SW 1271 (cell line): ENCODE measurements around the gene DENND1A.

Experiments used
- DNase-seq, 2 experiments: peaks; one replicate each; lab custom pipeline; 2025; lab: John Stamatoyannopoulos, UW

DENND1A gene

DNA sequence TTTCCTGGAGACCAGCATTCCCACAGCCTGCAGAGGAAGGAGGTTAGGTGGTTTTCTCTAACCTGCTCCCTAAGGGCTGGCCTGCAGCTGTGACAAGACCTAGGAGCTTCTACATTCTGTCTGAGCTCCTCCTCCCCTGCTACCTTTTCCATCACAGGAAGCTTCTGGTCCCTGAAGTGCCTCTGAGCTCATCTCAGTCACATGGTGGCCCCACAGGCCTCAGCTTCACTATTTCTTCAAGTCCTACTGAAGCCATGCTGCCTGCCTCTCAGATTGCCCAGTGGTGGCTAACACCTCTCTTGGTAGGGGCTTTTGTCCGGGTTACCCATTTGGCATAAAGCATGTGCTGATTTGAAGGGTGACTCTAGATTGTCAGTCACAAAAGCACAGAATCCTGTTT, 314.5 kb downstream of the DENND1A start:
- no peak for DNase-seq

DNA sequence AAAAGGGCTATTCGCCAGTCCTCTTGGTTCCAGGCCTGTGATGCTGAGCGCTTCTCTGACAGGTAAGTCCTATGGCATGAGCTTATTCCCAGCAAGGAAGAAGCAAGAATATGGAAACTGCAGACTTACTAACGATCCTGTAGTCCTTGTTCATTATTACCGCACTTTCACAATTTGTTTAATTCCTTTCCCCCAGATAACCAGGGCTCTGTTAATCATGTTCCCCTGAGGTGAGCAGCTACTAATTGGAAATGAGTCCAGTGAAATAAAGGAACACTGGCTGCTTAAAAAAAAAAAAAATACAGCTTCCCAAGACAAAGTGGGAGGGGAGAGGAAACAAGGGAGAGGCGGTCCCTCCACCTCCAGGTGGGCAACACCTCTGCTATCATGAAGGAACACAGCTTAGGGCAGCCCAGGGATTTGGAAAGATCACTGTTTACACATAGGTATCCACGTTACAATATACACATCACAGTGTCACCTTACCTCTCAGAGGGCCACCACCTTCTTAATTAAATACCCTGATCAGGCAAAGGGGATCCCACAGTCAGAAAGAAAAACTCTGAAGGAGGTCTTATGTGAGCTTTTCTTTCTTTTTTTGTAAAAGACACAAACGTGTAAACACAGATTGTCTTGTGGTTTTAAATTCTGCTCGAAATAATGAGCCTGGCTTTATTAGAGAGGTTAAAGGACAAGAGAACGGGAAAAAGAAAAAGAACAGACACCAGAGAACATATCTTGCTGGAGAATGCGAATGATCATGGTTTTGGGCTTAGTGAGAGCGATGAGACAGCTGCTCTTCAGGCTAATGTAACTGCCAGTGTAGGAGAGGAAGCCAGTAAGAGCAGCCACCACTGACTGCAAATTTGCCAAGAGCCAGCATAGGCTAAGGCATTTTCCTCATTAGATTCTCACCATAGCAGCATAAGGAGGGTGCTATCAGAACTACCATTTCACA, 315.3 kb downstream of the DENND1A start:
- no peak for DNase-seq

DNA sequence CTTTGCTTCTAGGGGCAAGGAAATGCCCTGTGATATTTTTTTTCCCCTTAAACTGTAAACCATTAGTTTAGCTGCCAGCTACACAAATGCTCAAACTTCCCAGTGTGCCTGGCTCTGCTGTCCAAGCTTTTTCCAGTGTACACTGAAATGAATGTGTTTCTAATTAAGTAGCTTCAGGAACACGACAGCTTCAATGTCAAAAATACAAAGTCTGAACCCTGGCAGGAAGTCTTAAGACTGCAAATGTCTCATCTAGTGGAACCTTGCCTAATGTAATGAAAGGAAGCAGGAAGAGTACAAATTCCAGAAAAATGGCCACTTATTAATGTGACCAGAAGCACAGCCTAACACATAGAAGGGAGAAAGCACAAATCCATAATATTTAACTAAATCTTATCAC, 318.7 kb downstream of the DENND1A start:
- no peak for DNase-seq

- DNase-seq = no peak
Measured at GRCh38 chr9:123609844-123610243, 320.1 kb downstream of the DENND1A start.

DNA sequence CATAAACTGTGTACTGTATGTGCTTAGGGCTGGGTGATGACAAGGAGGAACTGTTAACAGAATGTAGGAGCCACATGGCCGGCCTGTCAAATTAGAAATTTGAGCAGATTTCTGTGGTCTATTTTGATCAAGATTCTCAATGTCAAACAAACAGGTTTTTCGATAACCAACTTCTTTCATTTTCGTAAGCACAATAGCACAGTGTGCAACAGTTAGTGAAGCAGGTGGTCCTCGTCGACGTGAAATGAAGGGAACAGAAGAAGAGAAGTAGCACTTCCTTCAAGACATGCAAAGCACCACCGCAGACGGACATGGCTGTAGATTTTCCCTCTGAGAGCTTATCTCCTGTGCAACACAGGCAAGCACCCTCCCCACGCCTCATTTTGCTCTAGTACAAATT, 321.8 kb downstream of the DENND1A start:
- DNase-seq = no peak

DNA sequence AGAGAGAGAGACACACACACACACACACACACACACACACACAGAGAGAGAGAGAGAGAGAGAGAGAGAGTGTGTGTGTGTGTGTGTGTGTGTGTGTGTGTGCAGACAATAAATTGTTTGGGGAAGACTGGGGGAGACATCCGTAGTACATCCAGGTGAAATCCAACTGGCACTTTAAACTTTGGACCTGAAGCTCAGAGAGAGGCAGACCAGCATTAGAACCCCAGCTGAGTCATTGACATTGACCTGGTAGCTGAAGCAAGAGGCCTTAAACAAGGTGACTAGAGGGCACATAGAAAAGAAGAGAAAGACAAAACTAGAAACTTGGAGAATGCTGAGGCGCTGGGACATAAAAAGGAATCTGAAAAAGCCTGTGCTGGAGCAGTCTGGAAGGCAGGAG, 322.4 kb downstream of the DENND1A start:
- no peak for DNase-seq

DNA sequence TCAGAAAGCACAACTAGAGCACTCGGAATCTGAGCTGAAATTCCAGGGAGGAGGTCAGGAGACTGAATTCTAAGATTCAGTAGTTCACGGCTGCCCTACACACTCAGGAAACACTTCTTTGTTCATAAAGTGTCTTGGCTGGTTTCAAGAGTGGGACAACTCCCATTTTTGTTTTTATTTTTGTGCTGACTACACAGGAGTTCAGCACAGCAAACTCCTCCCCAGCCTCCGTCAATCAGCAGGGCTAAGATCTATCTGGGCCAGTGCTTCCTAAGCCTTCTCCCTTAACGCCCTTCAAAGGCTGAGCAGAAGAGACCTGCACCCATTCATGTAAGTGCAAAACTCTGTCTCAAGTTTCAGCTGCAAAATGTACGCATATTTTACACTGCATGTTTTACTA, 323.8 kb downstream of the DENND1A start:
- no peak for DNase-seq

GRCh38 chr9:123605286-123605685, 324.6 kb downstream of the DENND1A start:
- DNase-seq = no peak

- no peak for DNase-seq
Measured at GRCh38 chr9:123604861-123605260, 325.1 kb downstream of the DENND1A start.

DNA sequence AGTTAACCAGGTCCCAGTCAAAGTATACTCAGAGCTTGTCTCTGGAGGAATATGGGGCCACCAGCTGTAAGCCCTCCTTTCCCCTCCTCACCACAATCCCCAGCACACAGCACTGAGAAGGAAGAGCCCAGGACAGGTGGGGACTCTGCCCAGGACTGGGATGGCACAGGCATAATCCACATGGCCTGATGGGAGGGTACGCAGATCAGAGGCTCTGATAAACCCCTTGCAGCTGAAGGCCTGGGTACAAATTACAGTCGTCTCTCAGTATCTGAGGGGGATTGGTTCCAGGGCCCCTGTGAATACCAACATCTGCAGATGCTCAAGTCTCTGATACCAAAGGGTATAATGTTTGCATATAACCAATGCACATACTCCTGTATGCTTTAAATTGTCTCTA, 328.1 kb downstream of the DENND1A start:
- DNase-seq = no peak

GRCh38 chr9:123599781-123600180, 330.1 kb downstream of the DENND1A start:
- no peak for DNase-seq

GRCh38 chr9:123597876-123598556, 331.9 kb downstream of the DENND1A start:
- DNase-seq = no peak

DNA sequence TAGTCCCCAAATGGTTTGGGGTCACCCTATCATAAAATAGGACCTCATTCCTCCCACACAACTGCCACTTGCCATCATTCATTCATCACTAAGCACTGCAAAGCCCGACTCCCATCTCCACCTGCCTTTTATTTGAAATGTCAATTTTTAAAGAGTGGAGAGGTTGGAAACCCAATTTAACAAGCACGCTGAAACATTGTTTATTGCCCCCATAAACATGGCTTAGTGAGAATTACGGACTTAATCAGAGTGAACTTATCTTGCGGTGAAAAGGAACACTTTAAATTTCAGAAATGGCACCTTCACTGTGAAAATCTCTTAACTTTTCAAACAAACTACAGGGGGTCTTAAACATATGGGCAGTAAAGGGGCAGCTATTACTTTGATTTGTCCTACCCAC, 332.9 kb downstream of the DENND1A start:
- DNase-seq = no peak

DNA sequence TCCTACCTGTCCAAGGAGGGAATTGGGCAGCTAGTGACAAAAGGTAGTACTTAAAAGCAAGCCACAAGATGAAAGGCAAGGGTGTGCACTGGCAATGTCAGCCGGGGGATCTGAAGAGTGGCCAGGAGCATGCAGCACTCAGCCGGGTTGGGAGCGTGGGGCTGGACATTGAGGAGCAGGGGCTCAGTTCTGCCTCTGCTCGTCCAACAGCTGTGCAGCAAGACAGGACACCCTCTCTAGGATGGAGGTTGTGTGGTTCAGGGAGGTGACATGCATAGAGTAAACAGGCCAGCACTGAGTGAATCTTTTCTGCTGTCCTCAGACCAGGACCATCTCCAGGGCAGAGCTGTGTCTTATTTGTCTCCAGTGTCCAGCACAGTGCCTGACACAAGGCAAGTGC, 338.6 kb downstream of the DENND1A start:
- no peak for DNase-seq

DNA sequence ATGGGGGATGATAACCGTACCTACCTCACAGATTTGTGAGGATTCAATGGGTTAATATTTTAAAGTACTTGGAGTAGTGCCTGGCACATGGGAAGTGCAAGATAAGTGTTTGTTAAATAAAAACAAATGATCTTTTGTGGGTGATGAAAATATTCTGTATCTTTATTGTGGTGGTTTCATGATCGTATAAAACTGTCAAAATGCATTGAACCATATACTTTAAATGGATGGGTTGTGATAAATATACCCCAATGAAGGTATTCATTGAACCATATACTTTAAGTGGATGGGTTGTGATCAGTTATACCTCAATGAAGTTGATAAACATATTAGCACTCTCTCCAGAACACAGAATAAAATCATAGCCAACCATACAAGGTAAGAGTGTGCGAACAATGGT, 339.4 kb downstream of the DENND1A start:
- no peak for DNase-seq

GRCh38 chr9:123589361-123590239, 340.3 kb downstream of the DENND1A start:
- no peak for DNase-seq

DNA sequence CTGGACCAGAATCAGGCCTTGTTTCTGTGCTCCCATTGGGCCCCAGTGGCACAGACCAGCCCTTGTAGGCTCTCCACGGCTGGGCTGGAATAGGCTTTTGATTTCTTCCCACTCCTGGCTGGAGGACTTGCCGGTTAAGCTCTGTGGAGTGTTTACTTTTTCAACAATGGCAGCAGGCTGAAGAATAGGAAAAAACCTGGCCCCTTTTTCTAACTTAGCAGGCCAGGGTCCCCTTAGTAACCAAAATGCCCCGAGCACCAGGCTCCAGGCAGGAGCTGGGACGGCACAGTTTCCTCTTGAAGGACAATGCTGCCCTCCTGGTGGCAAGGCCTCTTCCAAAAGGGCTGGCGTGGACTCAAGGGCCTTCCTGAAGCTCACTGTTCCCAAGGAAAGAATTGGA, 343.7 kb downstream of the DENND1A start:
- no peak for DNase-seq

GRCh38 chr9:123584202-123585176, 345.4 kb downstream of the DENND1A start:
- no peak for DNase-seq

- no peak for DNase-seq
Measured at GRCh38 chr9:123583646-123584045, 346.3 kb downstream of the DENND1A start.

- DNase-seq = no peak
Measured at GRCh38 chr9:123571240-123571639, 358.7 kb downstream of the DENND1A start.
